Suprapubic skin (tissue), 3 donors: ENCODE results near the gene PRKCE.

Experiments
- CTCF ChIP-seq, 2 donors: fragments of 200-600 bp in 1 of 2; fragments of 450-650 bp in 1 of 2; sonication (generic) in 1 of 2; IDR thresholded peaks; one replicate each; pipeline ENCODE4 v1.5.1; 2016 to 2019; ENCODE audit warnings: antibody characterized with exemption in 2 of 2, mild to moderate bottlenecking in 1 of 2, moderate library complexity in 1 of 2
- POLR2AphosphoS5 ChIP-seq, 3 donors: sonication (generic); formaldehyde crosslinking; IDR thresholded peaks; one replicate each; pipeline ENCODE4 v1.6.1; 2017; ENCODE audit warnings: antibody characterized with exemption in 3 of 3

DNA sequence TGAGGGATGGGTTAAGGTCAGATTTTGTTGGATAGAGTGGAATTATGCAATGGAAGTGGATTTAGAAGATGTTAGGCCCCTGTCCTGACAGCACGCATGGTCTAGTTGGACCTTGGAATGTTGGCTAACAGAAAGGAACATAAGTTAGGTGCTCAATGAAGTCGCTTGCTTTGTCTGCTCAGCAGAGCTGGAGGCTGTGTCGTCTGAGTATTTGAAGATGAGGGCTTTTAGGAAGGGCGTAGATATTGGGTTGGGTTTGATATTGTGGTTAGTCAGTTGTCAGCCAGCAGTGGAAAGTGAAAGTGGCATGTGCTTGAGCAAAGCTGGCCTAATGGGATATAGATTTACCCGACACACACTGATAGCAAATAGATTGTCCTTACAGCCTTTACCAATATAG is 239.3 kb downstream of the PRKCE start:
- TF ChIP-seq POLR2AphosphoS5 (IDR thresholded peaks at IDR 0.05) (no peak), CTCF (IDR thresholded peaks at IDR 0.05) (no peak)
